ENCODE results near the gene POU2AF1. TPM values are rescaled to one million over a fixed set of nuclear protein-coding genes. Genes with fewer than 3 reads are reported as not detected.

POU2AF1 gene
- total and polyA plus RNA-seq, 12 donors = 0.07 to 1.8 (median 0.15) TPM; not detected in 3

DNA sequence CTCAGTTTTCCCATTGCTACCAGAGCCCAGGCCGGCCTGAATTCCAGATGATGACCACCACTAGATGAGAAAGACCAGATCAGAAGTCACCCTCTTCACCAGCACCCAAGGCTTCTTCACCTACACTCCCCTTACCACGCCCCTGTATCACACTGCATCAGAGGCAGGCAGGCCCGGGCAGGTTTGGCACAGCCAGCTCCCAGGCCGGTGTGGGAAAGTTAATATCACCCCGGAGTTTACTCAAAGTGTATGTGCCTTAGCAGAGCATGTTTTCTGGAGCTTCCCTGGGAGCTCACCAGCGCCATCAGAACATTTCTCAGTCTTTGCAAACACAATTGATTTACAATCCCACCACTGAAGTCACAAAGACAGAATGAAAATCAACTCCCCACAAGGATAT lies 47.5 kb upstream of the POU2AF1 start:
- H3K4me3 ChIP-seq = no peak overlapping the region
- intact Hi-C loops (cut with DNase I) = loop anchor here in 3 of 10 donors (5.0 kb wide), 2 partner anchors 129 to 144 kb away; partner anchors contain the start of gene POU2AF3 (in 2 of the 3)
- no peaks in the 10 kb centered on the region for H3K9me3 ChIP-seq
- no peak overlapping the region for H3K27ac ChIP-seq
- no peak for ATAC-seq
- TF ChIP-seq, protein P1, sequence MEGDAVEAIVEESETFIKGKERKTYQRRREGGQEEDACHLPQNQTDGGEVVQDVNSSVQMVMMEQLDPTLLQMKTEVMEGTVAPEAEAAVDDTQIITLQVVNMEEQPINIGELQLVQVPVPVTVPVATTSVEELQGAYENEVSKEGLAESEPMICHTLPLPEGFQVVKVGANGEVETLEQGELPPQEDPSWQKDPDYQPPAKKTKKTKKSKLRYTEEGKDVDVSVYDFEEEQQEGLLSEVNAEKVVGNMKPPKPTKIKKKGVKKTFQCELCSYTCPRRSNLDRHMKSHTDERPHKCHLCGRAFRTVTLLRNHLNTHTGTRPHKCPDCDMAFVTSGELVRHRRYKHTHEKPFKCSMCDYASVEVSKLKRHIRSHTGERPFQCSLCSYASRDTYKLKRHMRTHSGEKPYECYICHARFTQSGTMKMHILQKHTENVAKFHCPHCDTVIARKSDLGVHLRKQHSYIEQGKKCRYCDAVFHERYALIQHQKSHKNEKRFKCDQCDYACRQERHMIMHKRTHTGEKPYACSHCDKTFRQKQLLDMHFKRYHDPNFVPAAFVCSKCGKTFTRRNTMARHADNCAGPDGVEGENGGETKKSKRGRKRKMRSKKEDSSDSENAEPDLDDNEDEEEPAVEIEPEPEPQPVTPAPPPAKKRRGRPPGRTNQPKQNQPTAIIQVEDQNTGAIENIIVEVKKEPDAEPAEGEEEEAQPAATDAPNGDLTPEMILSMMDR (IDR thresholded peaks at IDR 0.05) = no peak
- H3K36me3 ChIP-seq = no peaks in the 10 kb centered on the region
- peaks cover 0 to 24% (median 1%) of the 10 kb centered on the region in 7 donors for H3K27me3 ChIP-seq
- no peak for DNase-seq
- no peaks in the 10 kb centered on the region for H3K4me1 ChIP-seq
- WGBS, 2 donors = 93 to 95% methylated on average over 6 of the region's 6 CpGs

DNA sequence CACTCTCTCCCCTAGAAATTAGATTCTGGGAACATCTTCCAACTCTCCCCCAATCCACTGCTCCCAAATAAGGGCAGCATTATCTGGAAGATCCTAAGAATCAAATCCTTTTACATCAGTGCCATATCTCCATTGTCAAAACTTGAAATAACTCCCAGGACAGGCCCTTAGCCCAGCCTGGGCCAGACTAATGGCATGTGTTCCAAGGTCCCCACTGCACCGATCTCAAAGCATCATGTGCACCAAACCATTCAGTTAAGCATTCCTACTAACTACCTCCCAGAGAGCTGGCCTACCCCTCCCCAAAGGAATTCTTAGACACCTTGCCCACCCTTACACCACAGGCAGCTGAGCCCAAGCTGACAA lies 44.2 kb upstream of the POU2AF1 start:
- WGBS, 2 donors = 63 to 86% methylated on average over 1 of the region's 1 CpG
- no peak for DNase-seq
- ATAC-seq = peak in 1 of 8 donors; percentile 20
- Histone ChIP-seq H3K27ac (no peak overlapping the region), H3K36me3 (no peaks in the 10 kb centered on the region), H3K9me3 (no peaks in the 10 kb centered on the region), H3K4me3 (no peak overlapping the region), H3K27me3 (peaks cover 0 to 18% (median 0%) of the 10 kb centered on the region in 7 donors), H3K4me1 (peaks cover 0 to 15% (median 2%) of the 10 kb centered on the region in 9 donors)
- TF ChIP-seq, protein P1 (IDR thresholded peaks at IDR 0.05) = no peak
- intact Hi-C loops (cut with DNase I) = loop anchor here in 9 of 10 donors (1.0 to 5.0 kb wide), 5 partner anchors 121 to 141 kb away; partner anchors contain the start of gene POU2AF3 (in 1 of the 9)

DNA sequence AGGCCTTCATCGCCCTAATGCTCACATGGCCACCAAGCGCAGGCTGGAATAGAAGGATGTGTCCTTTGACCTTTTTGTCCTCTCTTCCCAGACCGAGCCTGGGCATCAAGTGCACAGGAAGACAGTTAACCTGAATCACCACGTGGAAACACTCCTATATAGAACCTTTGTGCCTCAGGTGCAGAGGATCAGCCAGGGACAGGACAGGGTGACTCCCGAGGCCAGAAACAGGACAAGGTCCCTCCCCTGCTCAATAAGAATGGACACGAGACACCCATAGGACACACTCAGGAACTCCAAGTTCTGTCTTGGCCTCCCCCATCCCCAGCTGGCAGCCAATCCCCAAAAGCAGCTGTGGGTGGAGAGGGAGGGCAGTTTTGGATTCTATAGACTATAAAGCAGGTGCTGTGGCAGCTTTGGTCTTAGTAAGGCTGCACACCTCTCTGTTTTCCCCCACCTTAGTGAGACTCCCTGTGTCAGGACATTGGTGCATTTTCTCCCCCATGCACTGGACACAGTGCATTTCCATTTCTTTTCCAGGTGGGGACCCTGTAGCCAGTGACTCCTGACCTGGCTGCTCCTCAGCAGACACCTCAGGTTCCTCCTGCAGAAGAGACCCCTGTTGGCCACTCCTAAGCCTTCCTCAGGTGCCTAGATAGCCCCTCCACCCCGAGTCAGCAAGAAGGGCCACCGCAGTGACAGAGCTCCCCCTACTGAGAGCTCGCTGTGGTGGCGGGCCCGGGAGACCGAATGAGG lies 43.6 kb upstream of the POU2AF1 start:
- H3K27me3 ChIP-seq = peaks cover 0 to 18% (median 0%) of the 10 kb centered on the region in 7 donors
- H3K4me1 ChIP-seq = peaks cover 0 to 21% (median 8%) of the 10 kb centered on the region in 9 donors
- DNase-seq = peak in 1 of 2 donors; percentile 45
- no peak overlapping the region for H3K27ac ChIP-seq
- TF ChIP-seq, protein P1 (IDR thresholded peaks at IDR 0.05) = peak; percentile 30 to 75 (median 70)
- intact Hi-C loops (cut with DNase I) = loop anchor here in 9 of 10 donors (1.0 to 5.0 kb wide), 5 partner anchors 120 to 140 kb away; partner anchors contain the start of gene POU2AF3 (in 1 of the 9)
- H3K9me3 ChIP-seq = no peaks in the 10 kb centered on the region
- 50 to 54% methylated on average over 12 of the region's 12 CpGs for WGBS, 2 donors
- no peak overlapping the region for H3K4me3 ChIP-seq
- no peaks in the 10 kb centered on the region for H3K36me3 ChIP-seq
- ATAC-seq = peak in 7 of 8 donors; percentile 61 to 79 (median 71)

DNA sequence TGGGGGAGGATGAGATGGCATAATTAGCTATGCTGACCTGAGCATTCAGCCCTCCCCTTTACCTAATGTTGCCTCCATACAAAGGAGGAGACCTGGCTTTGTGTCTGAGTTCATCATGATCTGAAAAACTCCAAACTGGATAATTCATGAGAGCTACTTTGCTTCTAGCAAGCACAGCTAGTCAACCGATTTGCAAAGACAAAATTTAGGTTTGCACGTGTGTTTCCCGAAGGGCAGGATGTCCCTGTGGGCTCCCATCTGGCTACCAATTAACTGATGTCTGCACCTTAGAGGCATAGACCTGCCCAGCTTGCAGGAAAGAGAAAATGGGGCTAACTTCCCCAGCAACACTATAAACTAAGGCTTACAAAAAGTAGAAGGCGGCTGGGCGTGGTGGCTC lies 42.2 kb upstream of the POU2AF1 start:
- 94 to 97% methylated on average over 5 of the region's 5 CpGs for WGBS, 2 donors
- no peak overlapping the region for H3K27ac ChIP-seq
- H3K4me3 ChIP-seq = no peak overlapping the region
- H3K9me3 ChIP-seq = no peaks in the 10 kb centered on the region
- DNase-seq = no peak
- H3K36me3 ChIP-seq = no peaks in the 10 kb centered on the region
- no peak for ATAC-seq
- peaks cover 0 to 16% (median 0%) of the 10 kb centered on the region in 7 donors for H3K27me3 ChIP-seq
- H3K4me1 ChIP-seq = peaks cover 0 to 31% (median 16%) of the 10 kb centered on the region in 9 donors
- intact Hi-C loops (cut with DNase I) = loop anchor here in 7 of 10 donors (5.0 kb wide), 3 partner anchors 119 to 139 kb away; partner anchors contain the start of gene POU2AF3 (in 1 of the 7)
- TF ChIP-seq, protein P1 (IDR thresholded peaks at IDR 0.05) = no peak
